AG04450 (cell line): ENCODE results near the gene IFI27L2. TPM values are rescaled to one million over a fixed set of nuclear protein-coding genes. Genes with fewer than 3 reads are reported as not detected.

Source experiments
- CTCF ChIA-PET: fragments of 300-600, 350-600 bp; formaldehyde crosslinking; extraction: SDS; loops from one replicate; lab custom pipeline; 2022; ENCODE audit warnings: antibody characterized with exemption, inconsistent platforms; lab: Charles Lee
- POLR2A ChIA-PET: fragments of 350-600 bp; formaldehyde crosslinking; extraction: SDS; loops from one replicate; lab custom pipeline; 2021; ENCODE audit warnings: antibody characterized with exemption, inconsistent platforms; lab: Yijun Ruan, JAX
- DNase-seq: peaks from one replicate; pipeline ENCODE4 v3.0.0-alpha.2; 2011; ENCODE audit warnings: low read depth, low spot score
- H3K27ac ChIP-seq: one replicate; pipeline ENCODE4 v1.5.1; 2012; ENCODE audit warnings: low read depth, low read length, control low read depth
- H3K27me3 ChIP-seq: one replicate; pipeline ENCODE4 v1.6.0; 2012; ENCODE audit warnings: low read length; ENCODE audit not compliant: control insufficient read depth, insufficient read depth
- H3K4me3 ChIP-seq: 2 replicates; pipeline ENCODE4 v1.5.1; 2011; ENCODE audit warnings: mild to moderate bottlenecking, low read depth, low read length, control low read depth
- H3K9me3 ChIP-seq: 2 replicates; pipeline ENCODE4 v1.5.1; 2012; ENCODE audit warnings: low read length; ENCODE audit not compliant: control insufficient read depth, insufficient read depth
- polyA plus RNA-seq: library from polyadenylated mRNA; depleted of rRNA; stranded (reverse); fragments of >200 nt; gene quantifications from 2 replicates; pipeline ENCODE4 v1.2.3, GENCODE V29; 2011; rRNA removed
- TF ChIP-seq, protein P1 (sequence below): IDR thresholded peaks from 2 replicates; pipeline ENCODE4 v1.5.1; 2011; ENCODE audit warnings: low read depth, low read length, control low read depth, inconsistent platforms

Gene IFI27L2
- polyA plus RNA-seq, 1 experiment = 81.9 TPM

DNA sequence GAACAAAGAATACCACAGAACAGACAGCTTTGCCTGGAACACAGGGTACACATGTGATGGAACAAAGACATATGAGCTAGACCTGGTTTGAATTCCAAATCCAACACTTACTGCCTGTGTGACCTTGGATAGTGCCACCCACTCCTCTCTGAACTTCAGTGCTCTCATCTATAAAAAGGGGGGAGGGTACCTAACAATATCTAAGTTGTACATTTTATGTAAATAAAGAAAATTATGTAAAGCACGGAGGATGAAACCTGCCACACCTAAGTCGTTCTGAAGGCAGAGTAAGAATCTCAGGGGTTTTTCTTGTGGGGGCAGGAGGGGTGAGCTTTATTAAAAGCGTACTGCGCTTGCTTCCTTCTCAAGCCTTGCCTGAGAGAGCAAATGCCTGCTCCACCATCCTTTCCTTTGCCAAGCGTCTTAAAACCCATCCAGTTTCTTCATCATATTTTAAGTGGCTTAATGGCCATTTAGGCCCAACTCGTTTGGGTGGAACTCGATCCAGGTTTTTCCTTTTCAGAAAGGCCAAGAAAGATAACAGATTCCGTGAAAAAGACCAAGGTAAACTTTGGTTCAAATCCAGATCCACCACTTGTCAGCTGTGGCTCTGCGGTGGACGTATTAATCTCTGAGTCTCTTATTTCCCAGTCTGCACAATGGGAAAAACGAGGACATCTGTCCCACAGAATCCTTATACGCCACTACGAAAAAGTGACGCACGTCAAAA is 49.3 kb downstream of the IFI27L2 start:
- Histone ChIP-seq H3K27me3 (no peaks in the 10 kb centered on the region), H3K9me3 (peaks cover 9% of the 10 kb centered on the region; the same call in 1 of the 2 replicates), H3K4me3 (peak overlapping the region; percentile 93), H3K27ac (no peak overlapping the region)
- CTCF ChIA-PET = interaction anchor here (0.7 to 7.7 kb wide), 6 partner anchors 29 to 140 kb away, joined by 3 to 64 read pairs (median 9); partner anchors contain the start of gene IFI27L2
- DNase-seq = no peak
- POLR2A ChIA-PET = interaction anchor here (1.2 kb wide), 1 partner anchor 57 kb away, joined by 3 read pairs; no protein-coding TSS in a partner anchor
- TF ChIP-seq, protein P1, sequence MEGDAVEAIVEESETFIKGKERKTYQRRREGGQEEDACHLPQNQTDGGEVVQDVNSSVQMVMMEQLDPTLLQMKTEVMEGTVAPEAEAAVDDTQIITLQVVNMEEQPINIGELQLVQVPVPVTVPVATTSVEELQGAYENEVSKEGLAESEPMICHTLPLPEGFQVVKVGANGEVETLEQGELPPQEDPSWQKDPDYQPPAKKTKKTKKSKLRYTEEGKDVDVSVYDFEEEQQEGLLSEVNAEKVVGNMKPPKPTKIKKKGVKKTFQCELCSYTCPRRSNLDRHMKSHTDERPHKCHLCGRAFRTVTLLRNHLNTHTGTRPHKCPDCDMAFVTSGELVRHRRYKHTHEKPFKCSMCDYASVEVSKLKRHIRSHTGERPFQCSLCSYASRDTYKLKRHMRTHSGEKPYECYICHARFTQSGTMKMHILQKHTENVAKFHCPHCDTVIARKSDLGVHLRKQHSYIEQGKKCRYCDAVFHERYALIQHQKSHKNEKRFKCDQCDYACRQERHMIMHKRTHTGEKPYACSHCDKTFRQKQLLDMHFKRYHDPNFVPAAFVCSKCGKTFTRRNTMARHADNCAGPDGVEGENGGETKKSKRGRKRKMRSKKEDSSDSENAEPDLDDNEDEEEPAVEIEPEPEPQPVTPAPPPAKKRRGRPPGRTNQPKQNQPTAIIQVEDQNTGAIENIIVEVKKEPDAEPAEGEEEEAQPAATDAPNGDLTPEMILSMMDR = no peak

- ChIA-PET CTCF (interaction anchor here (3.9 to 7.7 kb wide), 2 partner anchors 41 to 53 kb away, joined by 11 to 64 read pairs; partner anchors contain the start of gene IFI27L2), POLR2A (no interaction called here)
Measured at GRCh38 chr14:94077823-94078222, 51.6 kb downstream of the IFI27L2 start.

More at GRCh38 chr14:94077823-94078222, 51.6 kb downstream of the IFI27L2 start:
- Histone ChIP-seq H3K27ac (no peak overlapping the region), H3K4me3 (no peak overlapping the region; the same call in 1 of the 2 replicates), H3K27me3 (no peaks in the 10 kb centered on the region), H3K9me3 (peaks cover 12% of the 10 kb centered on the region; the same call in 1 of the 2 replicates)
- no peak for DNase-seq
- TF ChIP-seq, protein P1 = no peak

Other genes with a start within 250 kb of the IFI27L2 start
- gene FAM181A, start 202.3 kb downstream of the IFI27L2 start, polyA plus RNA-seq = not detected in 2 replicates
- 1.6 and 2.0 TPM in 2 replicates for gene ASB2, start 153.0 kb downstream of the IFI27L2 start, polyA plus RNA-seq
- gene CCDC197, start 132.3 kb downstream of the IFI27L2 start, polyA plus RNA-seq = not detected in 2 replicates
- gene OTUB2, start 103.3 kb downstream of the IFI27L2 start, polyA plus RNA-seq = 2.1 and 2.3 TPM in 2 replicates
- 145 and 159 TPM in 2 replicates for gene DDX24, start 48.4 kb downstream of the IFI27L2 start, polyA plus RNA-seq
- 9.2 and 12.5 TPM in 2 replicates for gene IFI27L1, start 48.3 kb downstream of the IFI27L2 start, polyA plus RNA-seq
- gene IFI27, start 18.9 kb downstream of the IFI27L2 start, polyA plus RNA-seq = 0.94 and 1.4 TPM in 2 replicates
- gene PPP4R4, start 44.7 kb upstream of the IFI27L2 start, polyA plus RNA-seq = 0.60 and 0.65 TPM in 2 replicates
- not detected in 2 replicates for gene SERPINA10, start 163.7 kb upstream of the IFI27L2 start, polyA plus RNA-seq
- not detected in 2 replicates for gene SERPINA6, start 193.7 kb upstream of the IFI27L2 start, polyA plus RNA-seq
- not detected in 2 replicates for gene SERPINA2, start 237.1 kb upstream of the IFI27L2 start, polyA plus RNA-seq